H1 (cell line): ENCODE data around the gene COL1A1. TPM values are rescaled to one million over a fixed set of nuclear protein-coding genes. Genes with fewer than 3 reads are reported as not detected.

Experiments used
- POLR2AphosphoS5 ChIP-seq: IDR thresholded peaks from 2 replicates; pipeline ENCODE4 v1.6.1; 2011; ENCODE audit warnings: low read depth, low read length
- SP1 ChIP-seq: IDR thresholded peaks from 2 replicates; pipeline ENCODE4 v1.6.1; 2011; ENCODE audit warnings: low read depth, low read length
- polyA plus RNA-seq, 7 experiments: library from polyadenylated mRNA; depleted of rRNA in 3 of 7; stranded (reverse) in 5 of 7; unstranded in 2 of 7; fragments of >200 nt in 5 of 7; fragments of 200-250 nt in 2 of 7; gene quantifications; 1 replicate in 5 of 7; 2 replicates in 1 of 7; 4 replicates in 1 of 7; pipeline versions ENCODE4 v1.2.1 to v1.2.3, GENCODE V29; 2011 to 2013; ENCODE audit warnings: missing spikeins in 2 of 7, mixed read lengths in 2 of 7
- total RNA-seq: library from RNA; stranded (reverse); fragmentation: NEBNext Ultra II Directional; extraction: Animal tissue kit (Norgen Biotek cat#: 25700); gene quantifications from 2 replicates; pipeline ENCODE4 v1.2.1, GENCODE V29; 2021

Gene COL1A1
- total and polyA plus RNA-seq, 2 of the 8 experiments (the other 6 are each of a cell fraction or from before 2014, with no cell fraction given): 14.1 to 80.4 TPM

DNA sequence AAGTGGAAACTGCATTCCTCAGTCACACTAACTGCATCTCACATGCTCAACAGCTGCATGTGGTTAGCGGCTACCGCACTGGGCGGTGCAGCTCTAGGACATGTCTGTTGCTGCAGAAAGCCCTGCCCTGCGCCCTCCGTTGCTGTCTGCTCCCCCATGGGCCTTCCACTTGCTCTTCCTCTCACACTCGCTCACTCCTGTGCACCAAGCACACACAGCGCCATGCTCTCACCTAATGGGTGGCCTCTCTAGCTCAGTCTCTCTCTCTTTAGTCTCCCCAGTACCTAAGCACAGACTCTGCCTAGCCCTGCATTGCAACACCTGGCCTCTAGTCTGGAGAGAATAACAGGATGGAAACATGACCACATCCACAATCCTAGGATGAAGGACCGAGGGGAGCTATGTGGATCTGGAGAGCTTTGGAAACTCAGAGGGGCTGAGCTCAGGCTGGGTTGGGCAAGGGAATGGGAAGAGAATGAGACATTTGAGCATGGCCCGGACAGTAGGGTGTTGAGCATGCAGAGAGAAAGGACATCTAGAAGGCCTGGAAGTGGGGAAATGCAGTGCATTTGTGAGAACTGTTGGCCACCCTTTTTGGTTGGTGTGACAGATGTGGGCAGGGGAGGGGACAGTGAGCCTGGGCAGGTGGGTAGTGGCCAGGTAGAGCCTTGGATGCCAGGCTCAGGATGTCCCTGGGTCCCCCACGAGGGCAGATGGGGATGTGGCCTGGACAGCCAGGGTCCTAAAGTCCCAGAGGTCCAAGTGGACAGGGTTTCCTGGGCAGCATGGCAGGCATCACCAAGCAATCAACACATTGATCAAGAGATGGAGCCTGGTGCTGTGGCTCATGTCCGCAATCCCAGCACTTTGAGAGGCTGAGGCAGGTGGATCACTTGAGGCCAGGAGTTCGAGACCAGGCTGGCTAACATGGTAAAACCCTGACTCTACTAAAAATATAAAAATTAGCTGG is 19.6 kb downstream of the COL1A1 start (continued):
- TF ChIP-seq POLR2AphosphoS5 (no peak), SP1 (no peak)
